Left kidney (tissue), 2 donors: ENCODE data around the gene SMLR1. TPM values are rescaled to one million over a fixed set of nuclear protein-coding genes. Genes with fewer than 3 reads are reported as not detected.

Experiments
- DNase-seq: peaks from one replicate; pipeline ENCODE4 v3.0.0-alpha.2; 2013
- polyA plus RNA-seq: library from polyadenylated mRNA; unstranded; fragments of 120-200 nt; gene quantifications from one replicate; pipeline ENCODE4 v1.2.1, GENCODE V29; 2013; ENCODE audit not compliant: insufficient read length

Gene SMLR1
- polyA plus RNA-seq, 1 donor, result 1.9 TPM

DNA sequence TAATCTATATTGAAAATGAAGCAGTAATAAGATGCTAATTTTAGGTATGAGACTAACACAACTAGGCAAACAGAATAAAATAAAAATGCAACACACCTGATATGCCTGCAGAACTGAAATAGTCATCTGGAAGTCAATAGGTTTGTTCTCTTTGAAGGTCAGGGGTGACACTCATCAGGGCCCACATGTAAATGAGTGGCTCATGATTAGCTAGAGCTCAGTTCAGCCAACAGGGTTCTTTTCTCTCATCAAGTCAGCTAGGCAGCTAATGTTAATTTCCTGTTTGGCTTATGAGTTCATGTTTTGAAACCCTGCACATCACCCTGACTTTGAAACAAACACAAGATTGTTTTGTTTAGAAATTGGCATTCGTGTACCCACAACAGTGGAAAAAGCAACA lies 23.8 kb downstream of the SMLR1 start:
- DNase-seq, result no peak

DNA sequence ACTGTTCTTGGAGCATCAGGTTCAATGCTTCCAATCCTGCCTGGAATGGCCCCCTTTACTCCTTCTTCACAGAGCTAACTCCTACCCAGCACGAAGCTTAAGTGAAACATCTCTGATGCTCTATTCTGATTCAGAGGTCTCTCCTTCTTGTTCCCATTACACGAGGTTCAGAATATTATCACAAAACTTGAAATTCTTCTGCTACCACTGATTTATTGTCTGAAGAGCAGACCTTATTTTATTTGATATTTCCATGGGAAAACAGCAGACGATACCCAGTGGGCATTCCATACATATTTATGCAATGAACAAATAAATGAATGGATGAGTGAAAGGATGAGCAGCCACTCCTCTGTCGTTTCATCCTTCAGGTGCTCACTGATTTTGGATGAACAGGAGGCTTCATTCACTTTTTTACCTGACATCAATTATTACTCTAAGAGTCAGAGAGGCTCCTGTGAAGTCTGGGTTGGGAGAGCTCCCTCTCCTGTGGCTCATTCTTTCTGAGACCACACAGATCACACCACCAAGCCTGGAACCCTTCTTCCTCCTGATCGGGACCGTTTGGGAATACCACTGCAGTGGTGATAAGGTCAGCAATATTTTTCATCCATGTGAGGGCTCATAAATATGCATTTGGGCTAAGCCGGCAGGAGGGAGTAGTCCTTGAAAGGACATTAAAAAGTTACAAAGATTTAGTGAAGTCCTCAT lies 25.8 kb downstream of the SMLR1 start:
- DNase-seq, result no peak

DNA sequence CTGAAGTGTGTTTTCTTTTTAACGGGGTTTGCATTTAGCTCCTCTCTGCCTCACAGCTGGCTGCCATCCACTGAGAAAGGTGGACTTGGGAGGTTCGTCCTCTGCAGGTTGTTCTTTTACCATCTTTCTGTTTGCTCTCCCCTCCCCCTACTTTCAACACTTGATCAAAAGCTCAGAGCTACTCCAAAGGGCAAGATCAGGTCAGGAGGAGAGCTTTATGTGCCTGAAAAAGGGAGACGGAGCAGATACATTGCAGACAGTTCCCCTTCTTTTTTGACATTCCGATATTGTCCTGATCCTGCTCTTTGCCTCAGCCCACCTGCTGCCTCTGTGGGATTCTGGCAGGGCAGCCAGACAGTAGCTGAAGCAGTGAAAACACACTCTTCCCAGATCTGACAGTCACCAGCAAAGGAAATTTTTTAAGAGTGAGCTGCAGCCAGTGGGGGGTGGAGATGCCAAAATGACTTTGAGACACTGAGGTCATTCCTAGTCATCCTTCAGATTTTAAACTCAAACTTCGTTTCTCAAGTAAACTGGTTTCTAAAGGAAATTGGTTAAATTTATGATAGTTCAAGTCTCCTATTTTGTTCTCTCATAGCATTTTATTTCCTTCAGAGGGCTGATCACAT lies 26.5 kb downstream of the SMLR1 start:
- no peak for DNase-seq

DNA sequence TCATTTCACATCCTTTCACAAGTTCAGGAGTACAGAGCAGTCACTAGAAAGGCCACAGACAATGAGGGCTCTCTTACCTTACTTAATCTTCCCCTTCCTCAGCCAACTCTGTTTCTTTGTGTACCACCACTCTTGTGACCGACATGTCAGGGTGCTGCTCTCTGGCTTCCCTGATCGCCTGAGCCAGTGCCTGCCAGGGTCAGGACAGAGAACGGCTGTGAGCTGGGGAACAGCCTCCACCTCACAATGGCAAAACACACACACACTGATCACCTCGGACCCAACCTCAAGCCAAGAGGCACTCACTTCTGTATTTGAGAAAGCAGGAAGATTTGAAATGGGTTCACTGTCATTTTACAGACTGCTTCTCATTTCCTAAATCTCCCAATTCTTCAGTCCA lies 30.8 kb downstream of the SMLR1 start:
- no peak for DNase-seq

DNA sequence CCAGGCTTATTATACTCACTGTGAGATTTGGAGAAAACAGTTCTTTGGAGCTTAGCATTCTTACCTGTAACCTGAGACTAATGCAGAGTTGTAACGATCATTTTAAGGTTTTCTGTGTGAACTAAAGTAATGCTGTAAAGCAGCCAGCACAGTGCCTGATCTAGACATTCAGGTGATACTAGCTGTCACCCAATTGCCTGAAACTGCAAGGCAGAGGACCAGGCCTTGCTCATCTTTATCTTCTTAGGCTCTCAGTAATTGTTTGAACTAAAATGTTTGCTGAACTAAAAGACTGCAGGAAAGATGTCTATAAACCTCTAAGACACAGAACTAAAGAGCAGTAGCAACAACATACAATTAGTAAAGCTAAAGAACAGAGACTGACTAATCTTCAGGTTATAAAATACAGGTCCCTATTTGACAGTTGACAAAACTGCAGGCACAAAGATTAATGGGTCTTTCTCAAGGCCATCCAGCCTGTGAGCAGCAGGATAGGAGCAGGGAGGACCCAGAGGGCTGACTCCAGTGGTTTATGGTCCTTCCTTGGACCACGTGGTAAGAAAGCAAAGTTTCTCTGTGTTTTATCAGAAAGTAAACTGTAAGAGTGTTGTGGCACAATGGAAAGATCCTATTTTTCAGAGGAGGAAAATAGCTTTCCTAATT lies 31.4 kb downstream of the SMLR1 start:
- no peak for DNase-seq

DNA sequence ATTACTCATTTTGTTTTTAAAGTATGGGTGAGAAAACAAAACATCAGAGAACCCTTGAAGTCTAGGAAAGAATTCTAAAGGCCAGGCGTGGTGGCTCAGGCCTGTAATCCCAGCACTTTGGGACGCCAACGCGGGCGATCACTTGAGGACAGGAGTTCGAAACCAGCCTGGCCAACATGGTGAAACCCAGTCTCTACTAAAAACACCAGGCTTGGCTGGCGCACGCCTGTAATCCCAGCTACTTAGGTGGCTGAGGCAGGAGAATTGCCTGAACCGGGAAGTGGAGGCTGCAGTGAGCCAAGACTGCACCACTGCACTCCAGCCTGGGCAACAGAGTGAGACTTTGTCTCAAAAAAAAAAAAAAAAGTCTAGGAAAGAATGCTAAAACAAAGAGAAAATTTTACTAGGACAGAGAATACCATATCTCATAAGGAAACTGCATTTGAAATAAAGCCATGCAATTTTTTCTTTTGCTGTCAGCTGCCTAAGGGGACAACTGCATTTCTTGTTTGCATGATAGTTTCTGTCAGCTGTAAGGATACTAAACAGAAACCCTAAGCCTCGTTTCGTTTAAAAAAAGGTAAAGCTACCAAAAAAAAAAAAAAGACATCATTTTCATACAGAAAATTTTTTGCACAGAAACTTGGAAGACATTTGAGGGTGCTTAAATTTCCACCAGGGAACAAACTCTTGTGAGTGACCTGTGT lies 32.1 kb downstream of the SMLR1 start:
- no peak for DNase-seq

DNA sequence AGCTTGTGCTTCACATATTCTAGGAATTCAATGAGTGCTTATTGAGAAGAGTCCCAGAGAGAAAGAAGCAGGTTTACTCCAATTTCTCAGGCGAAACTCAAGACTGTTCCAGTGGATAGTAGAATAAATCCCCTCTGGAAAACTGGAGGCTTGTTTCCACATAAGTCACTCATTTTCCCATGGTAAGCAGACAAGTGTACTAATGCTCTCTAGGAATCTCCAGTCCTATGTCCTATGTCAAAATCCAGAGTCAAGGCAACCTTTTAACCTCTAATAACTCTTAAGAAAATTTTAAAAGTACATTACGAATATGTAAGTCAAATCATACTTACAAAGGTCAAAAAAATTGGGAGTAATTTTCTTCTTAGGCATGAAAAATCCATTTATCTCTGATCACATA lies 35.2 kb downstream of the SMLR1 start:
- DNase-seq, result no peak

DNA sequence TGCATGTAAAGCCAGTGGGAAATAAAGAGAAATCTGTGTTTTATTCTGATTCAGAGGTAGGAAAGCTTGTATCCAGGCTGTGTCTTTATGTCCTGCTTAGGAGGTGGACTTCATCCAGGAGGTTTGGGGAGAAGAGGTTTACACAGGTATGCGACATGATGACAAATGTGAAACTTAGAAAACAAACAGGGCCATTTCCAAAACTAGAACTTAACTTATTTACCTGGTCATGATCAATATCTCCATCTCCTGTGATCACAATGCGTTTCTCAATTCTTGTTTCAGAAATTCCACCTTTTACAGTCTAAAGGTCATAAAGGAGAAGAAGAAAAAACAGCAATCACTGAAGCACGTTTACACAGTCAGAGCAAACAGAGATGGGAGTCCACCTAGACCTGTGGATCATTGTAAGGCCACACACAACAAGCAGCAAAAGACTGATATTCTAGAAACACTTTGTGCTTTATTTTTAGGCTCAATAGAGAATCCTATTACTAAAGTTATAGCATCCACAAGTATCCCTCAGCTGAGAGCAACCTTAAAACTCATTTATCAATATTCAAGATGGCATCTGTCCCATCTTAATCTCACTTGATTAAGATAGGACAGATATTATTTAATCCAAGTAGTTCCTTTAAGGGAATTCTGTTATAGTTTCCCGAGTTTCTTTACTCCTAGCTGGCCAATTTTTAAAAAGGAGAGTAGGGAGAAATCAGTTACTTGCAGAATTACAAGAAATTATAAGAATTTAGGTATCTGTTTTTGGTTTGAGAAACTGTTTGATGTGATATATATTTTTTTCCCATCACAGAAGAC lies 36.4 kb downstream of the SMLR1 start:
- DNase-seq, result no peak

DNA sequence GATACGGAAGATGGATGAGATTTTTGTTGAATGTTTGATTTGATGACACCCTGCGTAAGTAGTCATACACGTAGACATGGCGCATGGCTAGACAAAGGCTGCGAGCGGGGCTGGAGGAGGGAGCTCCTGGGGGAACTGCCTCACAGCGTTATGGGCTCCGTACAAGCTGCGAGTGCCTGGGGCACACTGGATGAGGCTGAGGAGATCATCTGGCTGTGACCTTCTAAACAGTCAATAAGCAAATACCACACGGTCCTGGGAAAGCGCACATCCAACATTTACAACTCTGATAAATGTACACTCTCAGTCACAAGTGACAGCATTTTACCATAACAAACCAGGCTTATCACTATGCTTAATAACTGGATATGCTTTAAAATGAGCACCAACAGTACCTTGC lies 37.1 kb downstream of the SMLR1 start:
- no peak for DNase-seq

DNA sequence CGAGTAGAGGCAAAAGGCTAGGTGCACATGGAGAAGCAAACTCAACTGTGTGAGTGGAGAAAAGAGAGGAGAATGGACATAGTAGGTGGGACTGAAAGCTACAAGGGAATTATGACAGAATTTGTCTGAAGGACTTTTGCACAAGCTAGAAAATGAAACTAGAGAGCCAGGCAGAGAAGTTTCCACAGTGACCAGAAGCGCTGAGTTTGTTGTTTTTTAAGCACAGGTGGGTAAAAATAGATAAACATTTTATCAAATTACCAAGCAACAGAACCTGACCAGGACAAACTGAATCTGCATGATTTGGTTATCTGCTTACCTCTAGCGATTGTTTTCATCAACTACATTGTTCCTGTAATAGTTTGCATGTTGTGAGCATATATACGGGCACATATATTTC lies 38.6 kb downstream of the SMLR1 start:
- DNase-seq, result no peak

DNA sequence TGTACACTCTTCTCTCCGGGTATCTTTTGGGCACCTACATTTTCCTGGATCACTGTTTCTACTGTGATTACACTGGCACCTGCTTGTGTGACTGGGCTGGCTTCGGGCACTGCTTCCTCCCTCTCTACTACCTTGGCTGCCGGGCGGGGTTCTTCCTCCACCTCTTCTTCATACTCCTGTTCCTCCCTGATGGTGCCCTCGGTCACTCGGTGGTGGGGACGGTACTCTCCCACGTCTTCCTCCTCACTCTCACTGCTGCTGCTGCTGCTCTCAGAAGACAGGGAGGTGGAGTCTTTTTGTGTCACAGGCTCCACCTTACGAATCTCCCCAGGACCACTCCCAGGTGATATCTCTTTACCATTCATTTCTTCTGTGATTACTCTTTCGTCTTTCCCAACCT lies 42.5 kb downstream of the SMLR1 start:
- DNase-seq, result no peak

DNA sequence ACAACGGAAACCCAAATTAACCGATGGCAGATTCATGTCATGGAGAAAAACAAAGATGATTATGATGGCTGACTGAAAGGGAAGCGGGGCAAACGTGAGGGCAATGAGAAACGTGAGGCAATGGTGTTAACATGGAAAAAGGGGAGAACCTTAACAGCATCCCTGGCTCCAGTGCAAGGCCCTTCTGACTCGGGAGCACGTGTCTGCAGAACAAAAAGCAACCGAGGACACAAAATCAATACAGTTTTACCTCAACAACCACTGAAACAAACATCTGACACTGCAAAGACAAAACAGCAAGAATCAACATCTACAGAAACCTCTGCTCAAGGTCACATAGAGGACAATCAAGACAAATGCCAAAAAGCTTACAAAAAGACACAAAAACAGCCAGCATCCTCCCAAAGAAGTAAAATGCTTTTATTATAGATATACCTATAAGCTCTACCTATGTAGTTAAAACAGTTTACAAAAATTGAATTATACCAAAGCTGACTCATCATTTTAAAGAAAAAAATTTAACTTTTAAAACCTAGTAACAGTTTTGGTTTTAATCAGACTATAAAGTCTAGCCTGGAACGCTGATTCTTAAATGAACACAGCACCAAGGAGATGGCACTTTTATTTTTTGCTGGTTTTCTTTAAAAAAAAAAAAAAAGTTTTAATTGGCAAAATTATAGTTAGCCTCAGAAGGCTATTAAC lies 43.1 kb downstream of the SMLR1 start:
- no peak for DNase-seq

DNA sequence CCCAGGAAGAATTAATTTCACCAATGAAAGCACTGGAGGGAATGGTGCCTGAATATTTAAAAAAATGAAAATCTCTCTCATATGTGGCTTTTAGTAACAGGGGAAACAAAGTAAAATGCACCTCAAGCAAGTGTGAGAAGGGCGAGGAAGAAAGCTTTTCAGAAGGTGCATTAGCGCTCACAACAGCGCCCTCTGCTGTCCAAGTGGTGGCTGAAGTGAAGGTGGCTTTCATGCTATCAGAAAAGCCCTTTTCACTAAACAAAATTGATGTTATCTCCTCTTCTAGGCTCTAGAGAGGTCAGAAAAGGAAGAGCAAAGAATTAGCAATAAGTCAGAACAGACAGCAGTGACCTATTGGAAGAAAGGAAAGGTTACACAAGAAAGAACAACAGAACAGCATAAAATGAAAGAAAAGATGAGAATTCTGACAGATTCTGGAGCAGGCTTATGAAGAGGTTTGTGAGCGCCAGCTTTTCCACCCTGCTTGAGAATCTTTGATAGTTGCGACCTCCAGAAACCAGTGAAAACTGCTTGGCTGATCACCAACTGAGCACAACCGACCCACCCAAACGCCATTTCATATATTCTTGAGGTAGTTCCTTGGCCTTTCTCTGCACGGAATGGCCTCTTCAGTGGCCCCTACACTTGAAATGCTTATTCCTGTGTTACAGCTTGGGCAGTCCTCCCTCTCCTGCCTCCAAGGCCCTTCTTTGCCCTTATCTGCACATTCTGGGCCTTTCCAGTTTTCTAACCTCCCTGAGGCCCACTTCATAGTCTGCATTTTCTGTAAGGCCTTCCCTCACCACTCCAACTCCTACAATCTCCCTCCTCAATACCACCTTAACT lies 45.3 kb downstream of the SMLR1 start:
- DNase-seq, result peak; percentile 58

DNA sequence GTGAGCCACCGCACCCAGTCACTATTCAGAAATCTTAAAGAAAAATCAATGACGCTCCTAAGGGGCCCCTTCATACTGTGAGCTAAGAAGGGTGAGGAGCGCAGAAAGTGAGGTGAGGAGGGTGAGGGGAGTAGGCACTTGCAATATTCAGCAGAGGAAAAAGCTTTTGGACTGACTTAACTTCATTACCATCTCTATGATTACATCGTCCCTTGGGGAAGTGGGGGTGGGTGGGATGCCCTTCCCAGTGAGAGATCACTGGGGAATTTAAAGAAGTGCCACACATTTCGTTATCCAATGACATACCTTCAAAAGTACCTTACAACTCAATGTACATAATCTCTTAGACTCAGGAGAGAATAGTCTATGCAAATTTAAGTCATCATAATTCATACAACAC lies 46.5 kb downstream of the SMLR1 start:
- DNase-seq, result no peak

DNA sequence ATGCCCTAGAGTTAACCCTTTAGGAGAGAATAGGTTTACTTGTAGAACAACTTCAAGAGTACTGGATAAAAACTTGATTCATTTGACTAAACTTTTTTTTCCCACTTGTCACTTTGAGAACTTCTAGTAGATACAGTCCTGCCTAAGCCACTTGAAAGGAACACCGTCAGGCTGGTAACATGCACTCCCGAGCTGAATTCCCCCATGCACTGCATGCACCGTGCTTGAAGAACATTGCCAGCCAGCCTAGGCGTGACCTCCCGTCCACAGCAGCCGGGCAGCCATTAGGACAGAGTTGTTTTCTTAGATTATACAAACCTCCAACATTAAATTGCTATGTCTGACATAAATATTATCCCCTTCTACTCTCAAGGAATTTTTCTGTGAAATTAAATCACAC lies 52.6 kb downstream of the SMLR1 start:
- no peak for DNase-seq

DNA sequence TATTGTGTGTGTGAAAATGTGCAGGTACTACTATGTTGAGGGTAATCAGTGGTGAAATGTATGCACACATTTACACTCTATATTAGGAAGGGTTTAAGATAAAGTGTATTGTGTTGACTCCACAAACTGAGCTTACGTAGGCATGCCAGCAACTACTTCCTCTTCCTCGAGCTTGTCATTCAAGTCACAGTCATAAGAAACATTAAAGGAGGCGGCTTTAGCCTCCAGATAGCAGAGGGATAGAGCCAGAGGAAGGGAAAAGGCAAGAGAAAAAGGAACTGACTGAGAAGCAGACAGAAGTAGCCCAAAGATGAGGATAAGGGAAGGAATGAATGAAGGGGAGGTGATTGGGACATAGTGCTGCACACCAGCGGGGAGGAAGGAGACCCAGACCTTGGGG lies 55.2 kb downstream of the SMLR1 start:
- no peak for DNase-seq

DNA sequence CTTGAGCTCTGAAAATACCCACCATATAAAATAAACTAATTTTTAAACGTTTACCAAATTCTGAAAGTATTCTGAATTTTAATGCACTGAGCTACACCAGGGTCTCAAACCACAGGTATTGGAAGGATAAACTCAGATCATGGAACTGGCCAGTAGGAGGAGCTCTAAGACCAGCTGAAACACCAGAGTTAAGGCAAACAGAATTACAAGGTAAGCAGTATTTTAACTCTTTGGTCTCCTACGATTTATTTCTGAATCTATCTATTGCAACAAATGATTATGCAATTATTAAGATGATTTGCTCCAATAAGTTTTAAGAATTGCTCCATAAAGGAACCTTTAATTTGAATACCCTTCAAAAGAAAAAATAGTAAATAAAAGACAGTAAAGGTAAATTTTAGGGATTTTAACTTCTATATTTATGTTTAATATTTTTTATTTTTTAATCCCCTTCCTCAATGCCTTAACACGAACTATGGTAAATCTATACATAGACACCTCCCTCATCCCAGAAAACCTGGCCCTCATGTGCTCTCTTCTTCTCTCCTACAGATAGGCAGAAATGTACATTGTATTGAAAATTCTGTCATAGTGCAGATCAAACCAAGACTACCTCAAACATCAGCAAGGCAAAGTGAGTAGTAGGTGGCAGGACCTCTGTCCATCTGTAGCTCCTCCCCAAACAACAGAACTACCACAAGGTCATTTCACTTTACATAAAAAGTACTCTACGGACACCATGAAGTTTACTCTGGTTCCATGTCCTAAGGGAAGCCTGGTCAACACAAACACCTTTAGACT lies 58.4 kb downstream of the SMLR1 start:
- peak; percentile 85 for DNase-seq
